ENCODE results near the gene C17orf107.

C17orf107 gene

DNA sequence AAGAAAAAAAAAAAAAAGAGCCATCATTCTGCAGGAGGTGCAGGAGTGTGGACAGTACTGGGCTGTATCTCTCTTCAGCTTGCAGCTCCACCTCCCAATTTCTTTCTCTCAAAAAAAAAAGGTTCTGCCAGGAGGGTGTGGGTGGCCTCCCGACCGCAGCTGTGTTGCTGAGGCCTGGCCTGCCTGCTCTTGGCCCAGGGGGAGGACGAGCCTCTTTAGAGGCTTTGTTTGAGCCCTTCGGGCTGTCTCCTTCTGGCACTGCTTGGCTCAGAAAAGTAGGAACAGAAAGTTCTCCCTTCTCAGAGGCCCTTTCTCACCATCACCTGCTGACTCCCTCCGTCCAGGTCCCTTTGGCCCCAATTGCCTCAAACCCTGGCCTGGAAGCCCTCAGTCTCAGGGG is 22.2 kb upstream of the C17orf107 start:
- DNase-seq: no peak

GRCh38 chr17:4879601-4880000 is 19.7 kb upstream of the C17orf107 start:
- DNase-seq: no peak

- no peak for DNase-seq
Observed at GRCh38 chr17:4880857-4881256, 18.5 kb upstream of the C17orf107 start.

DNA sequence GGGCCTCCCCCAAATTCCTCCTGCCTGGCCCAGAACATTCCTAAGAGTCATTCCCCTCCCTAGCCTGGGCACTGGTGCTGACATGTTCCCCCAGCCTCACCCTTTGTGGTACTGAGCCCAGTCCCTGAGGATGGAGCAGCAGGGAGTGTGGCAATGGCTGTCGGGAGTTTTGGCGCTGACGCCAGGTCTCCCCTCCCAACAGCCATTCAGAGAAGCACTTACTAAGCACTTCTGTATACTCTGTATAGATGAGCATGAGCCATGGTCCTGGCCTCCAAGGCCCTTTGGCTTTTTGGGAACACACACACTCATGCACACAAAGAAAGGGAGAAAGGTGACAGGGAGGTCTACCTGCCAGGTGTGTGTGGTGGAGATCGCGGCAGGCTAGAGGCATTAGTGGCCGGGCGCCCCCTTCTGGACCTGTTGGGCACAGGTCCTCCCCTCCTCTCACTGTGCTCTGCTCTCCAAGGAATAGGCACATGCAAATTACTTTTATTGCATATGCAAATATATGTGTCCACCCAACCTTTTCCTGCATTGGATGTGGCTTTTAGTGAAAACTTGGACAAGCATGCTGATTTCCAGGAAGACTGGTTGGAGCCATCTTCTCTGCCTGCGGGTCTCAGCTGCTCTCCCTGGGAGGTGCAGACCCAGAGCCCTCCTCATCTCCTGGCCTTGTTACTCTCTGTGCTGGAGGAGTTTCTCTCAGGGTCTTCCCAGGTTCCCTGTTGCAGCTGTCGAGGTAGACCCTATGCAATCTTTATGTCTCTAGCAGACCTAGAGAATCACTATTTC is 17.4 kb upstream of the C17orf107 start:
- DNase-seq: peak; percentile 81

DNA sequence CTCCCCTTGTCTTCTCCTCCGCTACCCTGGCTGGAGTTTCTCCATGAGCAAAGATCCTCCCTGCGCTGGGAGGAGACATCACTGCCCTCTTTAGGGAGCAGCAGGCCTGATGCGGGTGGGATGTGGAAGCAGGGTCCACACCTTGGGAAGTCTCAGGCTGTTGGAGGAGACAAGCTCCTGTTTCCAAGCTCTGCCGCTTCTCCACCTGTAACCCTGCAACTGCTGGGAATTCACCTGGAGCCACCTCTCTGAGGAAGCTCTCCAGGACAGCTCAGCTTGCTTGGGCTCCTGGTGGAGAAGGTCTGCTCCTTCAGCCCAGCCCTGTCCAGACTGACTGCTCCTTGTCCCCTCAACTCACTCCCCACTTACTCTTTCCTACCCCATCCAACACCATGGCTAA is 14.8 kb upstream of the C17orf107 start:
- no peak for DNase-seq

DNA sequence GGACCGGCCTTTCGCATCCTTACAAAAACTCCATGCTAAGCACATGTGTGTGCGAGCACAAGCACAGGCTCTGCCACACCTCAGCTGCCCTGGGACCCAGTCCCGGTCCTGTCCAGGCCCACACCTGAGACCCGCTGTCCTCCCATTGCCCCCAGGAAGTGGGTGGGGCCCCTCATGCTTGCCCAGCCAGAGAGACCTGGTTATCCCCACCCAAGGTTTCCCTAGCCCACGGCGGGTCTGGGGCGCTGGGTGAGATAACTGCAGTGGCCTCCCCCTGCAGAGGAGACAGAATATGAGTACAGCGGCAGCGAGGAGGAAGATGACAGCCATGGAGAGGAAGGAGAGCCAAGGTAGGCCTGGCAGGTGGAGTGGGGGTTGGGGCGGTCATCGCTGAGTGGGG is 12.5 kb upstream of the C17orf107 start:
- DNase-seq: no peak

GRCh38 chr17:4887581-4887980 is 11.8 kb upstream of the C17orf107 start:
- DNase-seq: no peak

DNA sequence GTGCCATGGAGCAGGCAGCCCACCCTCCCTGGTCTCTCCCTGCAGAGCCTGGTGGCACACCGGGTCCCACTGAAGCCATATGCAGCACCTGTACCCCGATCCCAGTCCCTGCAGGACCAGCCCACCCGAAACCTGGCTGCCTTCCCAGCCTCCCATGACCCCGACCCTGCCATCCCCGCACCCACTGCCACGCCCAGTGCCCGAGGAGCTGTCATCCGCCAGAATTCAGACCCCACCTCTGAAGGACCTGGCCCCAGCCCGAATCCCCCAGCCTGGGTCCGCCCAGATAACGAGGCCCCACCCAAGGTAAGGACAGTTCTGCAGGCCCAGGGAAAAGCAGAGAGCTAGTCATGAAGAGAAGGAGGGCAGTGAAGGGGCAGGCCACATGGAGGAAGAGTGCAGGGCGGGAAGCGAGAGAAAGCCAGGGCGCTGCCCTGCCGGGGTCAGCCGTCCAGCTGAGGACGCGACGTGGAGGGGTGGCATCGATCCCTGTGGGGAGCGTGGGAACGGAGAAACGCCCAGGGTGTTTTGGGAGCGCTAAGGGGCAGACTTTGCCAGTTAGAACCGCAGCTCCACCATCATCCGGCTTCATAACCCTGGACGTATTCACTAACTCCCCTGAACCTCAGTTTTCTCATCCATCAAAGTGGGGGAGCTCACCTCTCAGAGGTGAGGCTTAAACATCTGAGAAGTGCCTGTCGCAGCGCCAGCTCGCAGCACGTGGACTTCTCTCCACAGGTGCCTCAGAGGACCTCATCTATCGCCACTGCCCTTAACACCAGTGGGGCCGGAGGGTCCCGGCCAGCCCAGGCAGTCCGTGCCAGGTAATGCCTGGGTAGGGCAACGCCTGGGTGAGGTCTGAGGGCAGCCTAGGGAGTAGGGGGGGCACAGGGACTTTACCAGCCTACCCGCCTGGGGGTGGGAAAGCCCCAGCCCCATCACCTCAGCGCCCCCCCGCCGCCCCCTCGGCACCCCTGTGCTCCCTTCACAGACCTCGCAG is 7.6 kb upstream of the C17orf107 start:
- DNase-seq: no peak

- no peak for DNase-seq
Observed at GRCh38 chr17:4892499-4893221, 6.7 kb upstream of the C17orf107 start.

- DNase-seq: no peak
Observed at GRCh38 chr17:4893272-4893671, 6.1 kb upstream of the C17orf107 start.

DNA sequence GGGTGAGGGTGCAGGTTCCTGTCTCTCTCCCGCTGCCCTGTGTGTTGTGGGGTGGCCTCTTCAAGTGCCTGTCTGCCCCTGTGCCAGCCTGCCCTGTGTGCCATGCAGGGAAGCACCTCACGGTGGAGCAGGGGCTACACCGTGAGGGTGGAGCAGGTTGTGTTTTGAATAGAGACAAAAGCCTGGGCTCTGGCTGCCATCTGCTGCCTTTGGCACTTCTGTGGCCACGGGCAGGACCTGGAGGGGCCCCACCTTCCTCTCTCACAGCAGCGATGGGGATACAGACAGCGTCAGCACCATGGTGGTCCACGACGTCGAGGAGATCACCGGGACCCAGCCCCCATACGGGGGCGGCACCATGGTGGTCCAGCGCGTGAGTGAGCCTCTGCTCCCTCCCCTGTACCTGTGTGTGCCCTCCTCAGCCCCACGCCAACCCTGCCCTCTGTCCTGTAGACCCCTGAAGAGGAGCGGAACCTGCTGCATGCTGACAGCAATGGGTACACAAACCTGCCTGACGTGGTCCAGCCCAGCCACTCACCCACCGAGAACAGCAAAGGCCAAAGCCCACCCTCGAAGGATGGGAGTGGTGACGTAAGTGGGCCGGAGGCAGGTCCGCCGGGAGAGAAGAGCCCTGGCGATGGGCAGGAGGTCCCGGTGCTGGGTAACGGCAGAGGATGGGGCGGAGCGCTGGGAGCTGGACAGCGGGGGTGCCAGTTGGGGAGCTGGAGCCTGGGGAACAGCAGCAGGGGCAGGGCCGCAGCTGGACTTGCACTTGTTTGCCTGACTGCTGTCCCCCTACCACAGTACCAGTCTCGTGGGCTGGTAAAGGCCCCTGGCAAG is 5.4 kb upstream of the C17orf107 start:
- DNase-seq: no peak

- DNase-seq: no peak
Observed at GRCh38 chr17:4895121-4895520, 4.2 kb upstream of the C17orf107 start.

DNA sequence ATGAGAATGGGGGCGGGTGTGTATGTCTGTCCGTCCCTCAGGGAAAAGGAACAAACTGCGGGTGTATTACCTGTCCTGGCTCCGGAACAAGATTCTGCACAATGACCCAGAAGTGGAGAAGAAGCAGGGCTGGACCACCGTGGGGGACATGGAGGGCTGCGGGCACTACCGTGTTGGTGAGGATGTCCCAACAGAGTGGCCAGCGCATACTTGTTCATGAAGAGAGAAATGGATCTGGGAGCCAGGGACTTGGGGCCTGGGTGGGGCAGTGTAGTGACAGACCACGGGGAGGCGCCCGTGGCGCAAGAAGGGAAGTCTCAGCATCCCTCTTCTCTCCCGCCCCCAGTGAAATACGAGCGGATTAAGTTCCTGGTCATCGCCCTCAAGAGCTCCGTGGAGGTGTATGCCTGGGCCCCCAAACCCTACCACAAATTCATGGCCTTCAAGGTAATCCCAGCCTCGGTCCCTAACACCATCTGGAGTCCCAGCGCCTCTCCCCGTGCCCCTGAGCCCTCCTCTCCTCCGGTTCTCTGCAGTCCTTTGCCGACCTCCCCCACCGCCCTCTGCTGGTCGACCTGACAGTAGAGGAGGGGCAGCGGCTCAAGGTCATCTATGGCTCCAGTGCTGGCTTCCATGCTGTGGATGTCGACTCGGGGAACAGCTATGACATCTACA is 3.5 kb upstream of the C17orf107 start:
- DNase-seq: no peak

DNA sequence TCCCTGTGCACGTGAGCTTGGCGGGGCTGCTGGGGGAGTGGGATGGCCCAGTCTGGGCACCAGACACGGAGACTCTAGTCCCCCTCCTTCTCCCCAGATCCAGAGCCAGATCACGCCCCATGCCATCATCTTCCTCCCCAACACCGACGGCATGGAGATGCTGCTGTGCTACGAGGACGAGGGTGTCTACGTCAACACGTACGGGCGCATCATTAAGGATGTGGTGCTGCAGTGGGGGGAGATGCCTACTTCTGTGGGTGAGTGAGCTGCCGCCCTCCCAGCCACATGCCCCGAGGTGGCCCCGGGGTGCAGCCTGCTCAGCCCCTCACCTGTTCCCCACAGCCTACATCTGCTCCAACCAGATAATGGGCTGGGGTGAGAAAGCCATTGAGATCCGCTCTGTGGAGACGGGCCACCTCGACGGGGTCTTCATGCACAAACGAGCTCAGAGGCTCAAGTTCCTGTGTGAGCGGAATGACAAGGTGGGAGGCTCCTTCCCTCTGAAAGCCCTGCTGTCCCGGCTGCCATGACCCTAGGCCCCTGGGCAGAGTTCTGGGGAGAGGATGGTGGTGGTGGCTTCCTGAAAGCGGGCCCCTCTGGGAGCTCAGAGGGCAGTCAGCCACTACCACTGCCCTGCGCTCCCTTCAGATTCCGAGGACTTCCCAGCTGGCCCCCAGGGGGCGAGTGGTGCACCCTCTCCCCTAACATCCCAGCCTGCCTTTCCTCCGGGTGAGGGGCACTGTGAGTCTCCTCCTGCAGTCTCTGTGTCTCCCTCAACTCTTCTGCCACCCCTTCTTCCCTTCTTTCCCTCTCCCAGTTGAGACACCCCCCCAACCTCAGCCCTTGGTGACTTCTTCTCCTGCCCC is 2.8 kb upstream of the C17orf107 start:
- DNase-seq: no peak

DNA sequence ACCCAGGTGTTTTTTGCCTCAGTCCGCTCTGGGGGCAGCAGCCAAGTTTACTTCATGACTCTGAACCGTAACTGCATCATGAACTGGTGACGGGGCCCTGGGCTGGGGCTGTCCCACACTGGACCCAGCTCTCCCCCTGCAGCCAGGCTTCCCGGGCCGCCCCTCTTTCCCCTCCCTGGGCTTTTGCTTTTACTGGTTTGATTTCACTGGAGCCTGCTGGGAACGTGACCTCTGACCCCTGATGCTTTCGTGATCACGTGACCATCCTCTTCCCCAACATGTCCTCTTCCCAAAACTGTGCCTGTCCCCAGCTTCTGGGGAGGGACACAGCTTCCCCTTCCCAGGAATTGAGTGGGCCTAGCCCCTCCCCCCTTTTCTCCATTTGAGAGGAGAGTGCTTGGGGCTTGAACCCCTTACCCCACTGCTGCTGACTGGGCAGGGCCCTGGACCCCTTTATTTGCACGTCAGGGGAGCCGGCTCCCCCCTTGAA is 2.1 kb upstream of the C17orf107 start:
- DNase-seq: no peak

GRCh38 chr17:4897785-4898184 is 1.6 kb upstream of the C17orf107 start:
- DNase-seq: no peak

DNA sequence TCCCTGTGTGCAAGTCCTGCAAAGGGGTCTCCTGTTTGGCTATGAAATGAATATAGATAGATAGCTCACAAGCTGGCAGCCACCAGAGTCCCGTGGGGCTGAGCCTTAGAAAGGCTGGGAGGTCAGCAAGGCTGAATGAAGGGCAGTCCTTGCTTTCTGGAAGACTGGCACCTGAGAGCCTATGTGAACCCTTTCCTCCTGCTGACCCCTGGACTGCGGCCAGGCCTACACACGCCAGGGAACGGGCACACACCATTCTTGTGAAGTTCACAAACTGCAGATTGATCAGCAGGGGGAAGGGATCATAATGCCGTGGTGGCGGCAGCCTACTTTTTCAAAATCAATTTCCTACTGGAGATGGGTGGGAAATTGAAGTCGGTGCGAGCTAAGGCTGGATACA is 985 bp upstream of the C17orf107 start:
- DNase-seq: no peak

GRCh38 chr17:4898927-4899326 is 409 bp upstream of the C17orf107 start:
- DNase-seq: no peak

DNA sequence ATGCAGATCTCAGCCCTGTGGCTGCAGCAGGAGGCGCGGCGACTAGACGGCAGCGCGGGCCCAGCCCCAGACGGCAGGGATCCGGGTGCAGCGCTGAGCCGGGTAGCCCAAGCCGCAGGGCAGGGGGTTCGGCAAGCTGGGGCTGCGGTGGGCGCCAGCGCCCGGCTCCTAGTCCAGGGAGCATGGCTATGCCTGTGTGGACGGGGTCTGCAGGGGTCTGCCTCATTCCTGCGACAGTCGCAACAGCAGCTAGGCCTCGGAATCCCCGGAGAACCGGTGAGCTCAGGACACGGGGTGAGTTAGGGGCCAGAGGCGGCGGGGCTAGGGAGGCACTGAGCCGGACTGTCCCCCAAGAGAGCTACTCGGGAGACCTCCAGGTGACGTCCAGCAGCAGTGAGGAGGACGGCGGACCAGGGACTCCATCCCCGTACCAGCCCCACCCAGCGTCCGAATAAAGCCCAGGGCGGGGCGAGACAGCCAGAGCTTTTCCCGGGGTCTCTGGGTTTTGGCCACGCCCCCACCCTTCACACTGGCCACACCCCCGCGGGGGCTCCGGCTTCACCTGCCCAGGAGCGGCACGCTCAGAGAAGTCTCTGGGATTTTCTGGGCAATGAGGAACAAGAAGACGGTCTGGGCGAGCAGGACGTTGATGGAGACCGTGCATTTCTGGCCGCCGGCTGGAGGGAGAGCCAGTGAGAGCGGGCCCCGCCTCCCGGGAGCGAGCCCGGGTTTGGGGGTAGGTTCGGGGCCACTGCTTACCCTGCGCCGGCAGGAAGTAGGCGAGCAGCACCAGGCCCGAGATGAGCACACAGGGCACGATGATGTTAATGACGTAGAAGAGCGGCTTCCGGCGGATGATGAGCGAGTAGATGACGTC is 1.1 kb downstream of the C17orf107 start:
- DNase-seq: peak; percentile 81

All from DMS53 (cell line).